Measurements from ENCODE around the gene GANC.

Gene GANC

DNA sequence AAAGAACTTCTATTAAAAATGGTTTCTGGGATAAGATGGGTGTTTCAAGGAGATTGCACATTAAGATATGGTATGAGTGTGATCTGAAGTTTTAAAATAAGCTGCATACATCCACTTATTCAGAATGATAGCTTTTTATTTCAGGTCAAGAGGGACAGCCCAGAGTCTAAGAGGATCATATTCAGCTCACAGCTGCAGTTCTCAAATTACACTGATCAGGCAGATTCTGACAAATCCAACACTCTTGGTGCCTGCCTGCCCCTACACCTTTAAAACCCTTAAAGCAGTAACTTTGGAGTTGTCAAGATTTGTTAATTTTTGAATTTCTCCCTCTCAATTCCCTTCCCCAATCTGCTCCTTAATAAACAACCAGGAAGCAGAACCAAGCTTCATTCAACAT lies 9.3 kb downstream of the GANC start:
- TF ChIP-seq TAF1 (IDR thresholded peaks at IDR 0.05; ENCODE audit: borderline replicate concordance, insufficient read depth, low read length) (no peak), POLR2AphosphoS5 (IDR thresholded peaks at IDR 0.05; ENCODE audit: low read depth, low read length) (no peak), SIN3A (IDR thresholded peaks at IDR 0.05; ENCODE audit: borderline replicate concordance, insufficient read depth, low read length) (no peak), FOXP2 (optimal IDR thresholded peaks at IDR 0.05; ENCODE audit: borderline replicate concordance, extremely low read depth, extremely low read length, insufficient read depth) (no peak)
- TF ChIP-seq, protein P1, sequence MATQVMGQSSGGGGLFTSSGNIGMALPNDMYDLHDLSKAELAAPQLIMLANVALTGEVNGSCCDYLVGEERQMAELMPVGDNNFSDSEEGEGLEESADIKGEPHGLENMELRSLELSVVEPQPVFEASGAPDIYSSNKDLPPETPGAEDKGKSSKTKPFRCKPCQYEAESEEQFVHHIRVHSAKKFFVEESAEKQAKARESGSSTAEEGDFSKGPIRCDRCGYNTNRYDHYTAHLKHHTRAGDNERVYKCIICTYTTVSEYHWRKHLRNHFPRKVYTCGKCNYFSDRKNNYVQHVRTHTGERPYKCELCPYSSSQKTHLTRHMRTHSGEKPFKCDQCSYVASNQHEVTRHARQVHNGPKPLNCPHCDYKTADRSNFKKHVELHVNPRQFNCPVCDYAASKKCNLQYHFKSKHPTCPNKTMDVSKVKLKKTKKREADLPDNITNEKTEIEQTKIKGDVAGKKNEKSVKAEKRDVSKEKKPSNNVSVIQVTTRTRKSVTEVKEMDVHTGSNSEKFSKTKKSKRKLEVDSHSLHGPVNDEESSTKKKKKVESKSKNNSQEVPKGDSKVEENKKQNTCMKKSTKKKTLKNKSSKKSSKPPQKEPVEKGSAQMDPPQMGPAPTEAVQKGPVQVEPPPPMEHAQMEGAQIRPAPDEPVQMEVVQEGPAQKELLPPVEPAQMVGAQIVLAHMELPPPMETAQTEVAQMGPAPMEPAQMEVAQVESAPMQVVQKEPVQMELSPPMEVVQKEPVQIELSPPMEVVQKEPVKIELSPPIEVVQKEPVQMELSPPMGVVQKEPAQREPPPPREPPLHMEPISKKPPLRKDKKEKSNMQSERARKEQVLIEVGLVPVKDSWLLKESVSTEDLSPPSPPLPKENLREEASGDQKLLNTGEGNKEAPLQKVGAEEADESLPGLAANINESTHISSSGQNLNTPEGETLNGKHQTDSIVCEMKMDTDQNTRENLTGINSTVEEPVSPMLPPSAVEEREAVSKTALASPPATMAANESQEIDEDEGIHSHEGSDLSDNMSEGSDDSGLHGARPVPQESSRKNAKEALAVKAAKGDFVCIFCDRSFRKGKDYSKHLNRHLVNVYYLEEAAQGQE (IDR thresholded peaks at IDR 0.05; ENCODE audit: insufficient read depth in 1 of 2, low read depth in 2 of 2, low read length in 2 of 2) = no peak

DNA sequence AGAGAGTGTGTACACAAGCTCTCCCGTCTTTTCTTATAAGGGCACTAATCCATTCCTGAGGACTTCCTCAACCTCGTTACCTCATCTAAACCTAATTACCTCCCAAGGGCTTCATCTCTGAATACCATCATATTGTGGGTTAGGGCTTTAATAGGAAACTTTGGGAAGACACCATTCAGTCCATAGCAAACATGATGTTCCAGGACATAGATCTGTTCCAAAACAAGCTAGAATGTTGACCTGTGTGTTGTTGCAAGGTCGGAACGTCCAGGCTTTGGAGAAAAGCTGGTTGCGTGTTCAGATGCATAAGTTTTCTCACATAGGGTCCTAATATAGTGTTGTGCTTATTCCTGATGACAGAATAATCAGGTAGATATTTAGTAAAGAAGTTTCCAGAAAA lies 9.9 kb downstream of the GANC start:
- TF ChIP-seq FOXP2 (optimal IDR thresholded peaks at IDR 0.05; ENCODE audit: borderline replicate concordance, extremely low read depth, extremely low read length, insufficient read depth) (no peak), SIN3A (IDR thresholded peaks at IDR 0.05; ENCODE audit: borderline replicate concordance, insufficient read depth, low read length) (no peak), TAF1 (IDR thresholded peaks at IDR 0.05; ENCODE audit: borderline replicate concordance, insufficient read depth, low read length) (no peak), POLR2AphosphoS5 (IDR thresholded peaks at IDR 0.05; ENCODE audit: low read depth, low read length) (no peak)
- TF ChIP-seq, protein P1 (IDR thresholded peaks at IDR 0.05; ENCODE audit: insufficient read depth in 1 of 2, low read depth in 2 of 2, low read length in 2 of 2) = no peak

DNA sequence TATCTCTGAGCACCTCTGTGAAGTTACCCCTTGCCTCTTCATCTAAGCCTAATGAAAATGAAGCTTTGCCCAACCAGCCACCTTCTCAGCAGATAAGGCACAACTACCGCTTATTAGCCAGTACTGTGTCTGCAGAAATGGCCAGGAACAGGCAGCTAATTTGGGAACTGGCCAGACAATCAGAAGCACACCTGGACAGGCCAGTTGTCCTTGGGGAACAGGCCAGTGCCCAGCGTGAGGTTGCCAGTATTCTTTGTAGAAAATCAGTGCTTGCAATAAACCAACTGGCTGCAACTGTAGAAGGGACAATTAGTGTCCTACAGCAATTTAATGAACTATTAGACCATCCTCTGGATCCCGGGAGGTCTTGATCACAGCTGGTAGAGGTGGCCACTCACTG lies 10.7 kb downstream of the GANC start:
- TF ChIP-seq, protein P1 (IDR thresholded peaks at IDR 0.05; ENCODE audit: insufficient read depth in 1 of 2, low read depth in 2 of 2, low read length in 2 of 2) = no peak
- TF ChIP-seq SIN3A (IDR thresholded peaks at IDR 0.05; ENCODE audit: borderline replicate concordance, insufficient read depth, low read length) (no peak), FOXP2 (optimal IDR thresholded peaks at IDR 0.05; ENCODE audit: borderline replicate concordance, extremely low read depth, extremely low read length, insufficient read depth) (no peak), POLR2AphosphoS5 (IDR thresholded peaks at IDR 0.05; ENCODE audit: low read depth, low read length) (no peak), TAF1 (IDR thresholded peaks at IDR 0.05; ENCODE audit: borderline replicate concordance, insufficient read depth, low read length) (no peak)

DNA sequence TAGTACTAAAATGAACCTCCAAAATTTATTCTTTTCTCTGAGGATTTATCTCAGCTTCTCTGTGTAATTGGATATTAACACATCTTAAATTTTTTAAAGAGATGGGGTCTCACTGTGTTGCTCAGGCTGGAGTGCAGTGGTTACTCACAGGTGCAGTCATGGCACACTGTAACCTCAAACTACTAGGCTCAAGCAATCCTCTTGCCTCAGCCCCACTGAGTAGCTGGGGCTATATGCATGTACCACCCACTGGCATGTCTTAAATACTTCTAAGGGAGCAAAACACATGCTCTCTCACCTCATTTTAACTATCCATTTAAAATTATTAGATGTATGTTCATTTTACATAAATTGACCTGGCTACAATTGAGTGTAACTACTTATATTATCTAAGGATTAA lies 11.6 kb downstream of the GANC start:
- TF ChIP-seq POLR2AphosphoS5 (IDR thresholded peaks at IDR 0.05; ENCODE audit: low read depth, low read length) (no peak), TAF1 (IDR thresholded peaks at IDR 0.05; ENCODE audit: borderline replicate concordance, insufficient read depth, low read length) (no peak), FOXP2 (optimal IDR thresholded peaks at IDR 0.05; ENCODE audit: borderline replicate concordance, extremely low read depth, extremely low read length, insufficient read depth) (no peak), SIN3A (IDR thresholded peaks at IDR 0.05; ENCODE audit: borderline replicate concordance, insufficient read depth, low read length) (no peak)
- TF ChIP-seq, protein P1 (IDR thresholded peaks at IDR 0.05; ENCODE audit: insufficient read depth in 1 of 2, low read depth in 2 of 2, low read length in 2 of 2) = no peak

DNA sequence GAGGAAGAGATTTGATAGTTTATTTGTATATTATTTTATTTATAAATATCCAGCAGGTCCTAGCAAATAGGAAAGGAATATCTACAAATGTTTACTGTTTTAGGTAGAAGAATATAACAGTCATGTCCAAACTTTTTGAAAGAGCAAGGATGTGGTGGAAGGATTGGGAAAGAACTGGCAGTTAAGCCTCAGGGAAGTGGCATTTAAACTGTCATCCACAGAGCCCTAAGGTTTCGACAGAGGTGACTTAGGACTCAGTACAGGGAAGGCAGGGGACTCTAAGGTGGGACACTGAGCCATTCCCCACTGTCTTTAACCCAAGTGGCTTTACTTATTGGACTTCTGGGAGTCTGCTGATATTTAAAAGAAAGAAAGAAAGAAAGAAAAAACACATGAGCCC lies 12.0 kb downstream of the GANC start:
- no peak for TF ChIP-seq FOXP2 (optimal IDR thresholded peaks at IDR 0.05; ENCODE audit: borderline replicate concordance, extremely low read depth, extremely low read length, insufficient read depth)
- no peak for TF ChIP-seq POLR2AphosphoS5 (IDR thresholded peaks at IDR 0.05; ENCODE audit: low read depth, low read length)
- TF ChIP-seq, protein P1 (IDR thresholded peaks at IDR 0.05; ENCODE audit: insufficient read depth in 1 of 2, low read depth in 2 of 2, low read length in 2 of 2) = no peak
- no peak for TF ChIP-seq TAF1 (IDR thresholded peaks at IDR 0.05; ENCODE audit: borderline replicate concordance, insufficient read depth, low read length)
- no peak for TF ChIP-seq SIN3A (IDR thresholded peaks at IDR 0.05; ENCODE audit: borderline replicate concordance, insufficient read depth, low read length)
